ENCODE results near the gene TMEM131L.
"Not testable (repeated sequence)": the region's sequence is repeated elsewhere in the genome, so short reads cannot be mapped to it uniquely, and the experiment has no call there.

TMEM131L gene

DNA sequence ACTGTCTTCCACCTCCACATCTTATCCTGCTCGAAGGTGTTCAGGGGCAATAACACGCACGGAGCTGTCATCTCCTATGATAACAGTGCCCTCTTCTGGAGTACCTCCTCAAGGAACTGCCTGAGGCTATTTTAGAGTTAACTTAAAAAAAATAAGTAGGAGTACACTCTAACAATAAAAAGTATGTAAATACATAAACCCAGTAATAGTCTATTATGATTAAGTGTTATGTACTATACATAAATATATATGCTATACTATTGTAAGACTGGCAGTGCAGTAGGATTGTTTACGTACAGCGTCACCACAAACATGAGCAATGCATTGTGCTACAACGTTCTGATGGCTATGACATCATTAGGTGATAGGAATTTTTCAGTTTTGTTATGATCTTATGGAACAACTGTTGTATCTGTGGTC is 183.4 kb downstream of the TMEM131L start:
- Histone ChIP-seq H3K4me3 (ENCODE audit: low read length) (no peak overlapping the region), H3K36me3 (ENCODE audit: insufficient read depth, low read length) (no peaks in the 10 kb centered on the region)
- 71% methylated on average over 6 of the region's 6 CpGs for WGBS

DNA sequence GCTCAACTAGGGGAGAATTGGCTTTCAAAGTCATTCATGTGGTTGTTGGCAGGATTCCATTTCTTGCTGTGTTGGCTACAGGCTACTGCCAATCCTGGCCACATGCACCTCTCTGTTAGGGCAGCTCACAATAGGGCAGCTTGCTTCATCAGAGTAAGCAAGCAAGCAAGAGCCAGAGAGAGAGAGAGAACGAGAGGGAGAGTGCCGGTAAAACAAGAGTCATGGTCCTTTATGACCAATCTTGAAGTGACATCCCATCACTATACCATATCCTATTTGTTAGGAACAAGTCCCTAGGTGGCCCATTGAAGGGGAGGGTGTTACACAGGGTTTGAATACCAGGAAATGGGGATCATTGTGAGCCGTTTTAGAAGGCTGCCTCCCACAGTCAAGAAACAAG is 185.0 kb downstream of the TMEM131L start:
- Histone ChIP-seq H3K27ac (ENCODE audit: low read depth, low read length) (no peak overlapping the region), H3K36me3 (ENCODE audit: insufficient read depth, low read length) (no peaks in the 10 kb centered on the region), H3K27me3 (ENCODE audit: insufficient read depth, low read length) (no peaks in the 10 kb centered on the region), H3K4me3 (ENCODE audit: low read length) (no peak overlapping the region), H3K9ac (ENCODE audit: low read depth, low read length) (no peak overlapping the region), H3K4me1 (ENCODE audit: insufficient read depth, low read length) (peaks cover 15% of the 10 kb centered on the region; the same call in 1 of the 2 replicates), H3K9me3 (ENCODE audit: insufficient read depth, low read depth, low read length) (no peaks in the 10 kb centered on the region)
- 49% methylated on average over 2 of the region's 3 CpGs for WGBS

More for the DNA sequence above, 183.4 kb downstream of the TMEM131L start:
- no peak overlapping the region for H3K27ac ChIP-seq (ENCODE audit: low read depth, low read length)
- H3K9me3 ChIP-seq (ENCODE audit: insufficient read depth, low read depth, low read length): peaks cover 8% of the 10 kb centered on the region
- no peaks in the 10 kb centered on the region for H3K27me3 ChIP-seq (ENCODE audit: insufficient read depth, low read length)
- no peak overlapping the region for H3K9ac ChIP-seq (ENCODE audit: low read depth, low read length)
- peaks cover 15% of the 10 kb centered on the region; the same call in 1 of the 2 replicates for H3K4me1 ChIP-seq (ENCODE audit: insufficient read depth, low read length)

GRCh38 chr4:153651587-153651986 is 185.4 kb downstream of the TMEM131L start:
- Histone ChIP-seq H3K36me3 (ENCODE audit: insufficient read depth, low read length) (no peaks in the 10 kb centered on the region), H3K9me3 (ENCODE audit: insufficient read depth, low read depth, low read length) (no peaks in the 10 kb centered on the region), H3K9ac (ENCODE audit: low read depth, low read length) (no peak overlapping the region), H3K4me1 (ENCODE audit: insufficient read depth, low read length) (peaks cover 15% of the 10 kb centered on the region; the same call in 1 of the 2 replicates), H3K27me3 (ENCODE audit: insufficient read depth, low read length) (no peaks in the 10 kb centered on the region), H3K4me3 (ENCODE audit: low read length) (no peak overlapping the region), H3K27ac (ENCODE audit: low read depth, low read length) (no peak overlapping the region)
- WGBS: 58% methylated on average over 5 of the region's 5 CpGs

DNA sequence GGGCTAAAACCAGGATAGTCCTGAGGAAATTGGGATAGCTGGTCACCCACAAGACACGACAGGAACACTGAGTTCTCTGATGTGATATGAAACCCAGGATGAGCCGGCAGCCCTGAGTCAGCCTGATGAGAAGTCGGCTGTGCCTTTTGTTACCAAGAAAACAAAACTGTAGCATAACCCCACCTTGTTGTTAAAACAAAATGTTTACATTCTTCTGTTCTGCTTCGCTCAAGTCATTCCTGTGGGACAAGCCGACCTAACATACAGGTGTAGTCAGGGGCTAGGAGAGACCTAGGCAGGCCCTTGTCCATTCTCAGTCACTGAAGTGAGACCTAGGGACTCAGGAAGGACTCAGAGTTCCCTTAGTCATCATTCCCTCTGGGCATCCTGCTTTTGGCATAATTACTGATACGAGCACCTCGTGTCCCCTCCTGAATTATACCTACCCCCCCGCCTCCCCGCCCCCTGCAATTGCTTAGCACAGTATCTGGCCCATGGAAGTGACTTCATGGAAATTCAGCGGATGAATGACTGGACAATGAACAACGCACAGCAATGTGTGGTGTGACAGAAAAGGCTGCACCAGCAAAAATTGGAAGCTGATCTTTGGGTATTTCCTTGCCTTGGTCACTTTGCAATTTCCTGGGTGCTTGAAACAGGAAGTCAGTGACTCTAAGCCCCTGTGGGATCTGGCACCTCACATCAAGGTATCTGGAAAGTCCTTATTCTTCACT is 186.1 kb downstream of the TMEM131L start:
- Histone ChIP-seq H3K4me3 (ENCODE audit: low read length) (no peak overlapping the region), H3K27ac (ENCODE audit: low read depth, low read length) (no peak overlapping the region), H3K9me3 (ENCODE audit: insufficient read depth, low read depth, low read length) (no peaks in the 10 kb centered on the region), H3K4me1 (ENCODE audit: insufficient read depth, low read length) (peaks cover 15% of the 10 kb centered on the region; the same call in 1 of the 2 replicates), H3K27me3 (ENCODE audit: insufficient read depth, low read length) (no peaks in the 10 kb centered on the region), H3K36me3 (ENCODE audit: insufficient read depth, low read length) (no peaks in the 10 kb centered on the region), H3K9ac (ENCODE audit: low read depth, low read length) (no peak overlapping the region)
- 79% methylated on average over 11 of the region's 11 CpGs for WGBS

GRCh38 chr4:153655002-153655541 is 188.9 kb downstream of the TMEM131L start:
- H3K4me3 ChIP-seq (ENCODE audit: low read length): no peak overlapping the region
- H3K27me3 ChIP-seq (ENCODE audit: insufficient read depth, low read length): no peaks in the 10 kb centered on the region
- H3K4me1 ChIP-seq (ENCODE audit: insufficient read depth, low read length): peaks cover 15% of the 10 kb centered on the region; the same call in 1 of the 2 replicates
- H3K9me3 ChIP-seq (ENCODE audit: insufficient read depth, low read depth, low read length): no peaks in the 10 kb centered on the region
- 65% methylated on average over 4 of the region's 4 CpGs for WGBS
- H3K27ac ChIP-seq (ENCODE audit: low read depth, low read length): no peak overlapping the region
- H3K9ac ChIP-seq (ENCODE audit: low read depth, low read length): no peak overlapping the region
- H3K36me3 ChIP-seq (ENCODE audit: insufficient read depth, low read length): no peaks in the 10 kb centered on the region

- Histone ChIP-seq H3K36me3 (ENCODE audit: insufficient read depth, low read length) (no peaks in the 10 kb centered on the region), H3K9ac (ENCODE audit: low read depth, low read length) (no peak overlapping the region), H3K4me1 (ENCODE audit: insufficient read depth, low read length) (peaks cover 14% of the 10 kb centered on the region; the same call in 1 of the 2 replicates), H3K27ac (ENCODE audit: low read depth, low read length) (no peak overlapping the region), H3K9me3 (ENCODE audit: insufficient read depth, low read depth, low read length) (no peaks in the 10 kb centered on the region), H3K27me3 (ENCODE audit: insufficient read depth, low read length) (no peaks in the 10 kb centered on the region), H3K4me3 (ENCODE audit: low read length) (no peak overlapping the region)
- 97% methylated on average over 4 of the region's 4 CpGs for WGBS
These were observed 189.8 kb downstream of the TMEM131L start for GRCh38 chr4:153655928-153656327.

GRCh38 chr4:153661215-153661822 is 195.2 kb downstream of the TMEM131L start:
- Histone ChIP-seq H3K9me3 (ENCODE audit: insufficient read depth, low read depth, low read length) (no peaks in the 10 kb centered on the region; the same call in 1 of the 2 replicates), H3K9ac (ENCODE audit: low read depth, low read length) (no peak overlapping the region), H3K4me3 (ENCODE audit: low read length) (no peak overlapping the region), H3K4me1 (ENCODE audit: insufficient read depth, low read length) (no peaks in the 10 kb centered on the region), H3K27ac (ENCODE audit: low read depth, low read length) (no peak overlapping the region), H3K36me3 (ENCODE audit: insufficient read depth, low read length) (no peaks in the 10 kb centered on the region), H3K27me3 (ENCODE audit: insufficient read depth, low read length) (no peaks in the 10 kb centered on the region)
- 96% methylated on average over 6 of the region's 6 CpGs for WGBS

DNA sequence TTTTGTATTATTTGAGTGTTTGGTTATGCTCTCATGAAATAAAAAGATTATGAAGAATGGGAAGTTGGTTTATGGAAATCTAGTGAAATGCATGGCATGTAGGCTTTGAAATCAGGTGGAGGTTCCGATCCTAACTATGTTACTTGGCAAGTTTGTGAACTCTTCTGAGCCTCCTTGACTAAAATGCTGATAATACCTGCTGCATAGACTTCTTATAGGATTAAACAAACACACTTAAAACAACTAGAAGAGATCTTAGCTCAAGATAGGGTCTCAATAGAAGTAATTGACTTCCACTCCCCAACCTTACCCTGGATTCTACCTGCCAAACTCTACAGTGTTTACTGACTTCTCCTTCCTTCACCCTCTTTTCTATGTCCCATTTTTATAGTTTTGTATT is 195.7 kb downstream of the TMEM131L start:
- Histone ChIP-seq H3K36me3 (ENCODE audit: insufficient read depth, low read length) (no peaks in the 10 kb centered on the region), H3K4me3 (ENCODE audit: low read length) (no peak overlapping the region), H3K9ac (ENCODE audit: low read depth, low read length) (no peak overlapping the region), H3K27ac (ENCODE audit: low read depth, low read length) (no peak overlapping the region), H3K4me1 (ENCODE audit: insufficient read depth, low read length) (no peaks in the 10 kb centered on the region), H3K9me3 (ENCODE audit: insufficient read depth, low read depth, low read length) (no peaks in the 10 kb centered on the region; the same call in 1 of the 2 replicates), H3K27me3 (ENCODE audit: insufficient read depth, low read length) (no peaks in the 10 kb centered on the region)
- 90% methylated on average over 1 of the region's 1 CpG for WGBS

- Histone ChIP-seq H3K9me3 (ENCODE audit: insufficient read depth, low read depth, low read length) (no peaks in the 10 kb centered on the region; the same call in 1 of the 2 replicates), H3K4me1 (ENCODE audit: insufficient read depth, low read length) (no peaks in the 10 kb centered on the region), H3K27ac (ENCODE audit: low read depth, low read length) (no peak overlapping the region), H3K27me3 (ENCODE audit: insufficient read depth, low read length) (no peaks in the 10 kb centered on the region; the same call in 1 of the 2 replicates), H3K9ac (ENCODE audit: low read depth, low read length) (no peak overlapping the region), H3K4me3 (ENCODE audit: low read length) (no peak overlapping the region), H3K36me3 (ENCODE audit: insufficient read depth, low read length) (no peaks in the 10 kb centered on the region)
- 85% methylated on average over 1 of the region's 1 CpG for WGBS
These were observed 197.5 kb downstream of the TMEM131L start for GRCh38 chr4:153663667-153664066.

- not testable (repeated sequence) for H3K27ac ChIP-seq (ENCODE audit: low read depth, low read length); H3K27me3 ChIP-seq (ENCODE audit: insufficient read depth, low read length); H3K4me1 ChIP-seq (ENCODE audit: insufficient read depth, low read length); H3K9ac ChIP-seq (ENCODE audit: low read depth, low read length); H3K9me3 ChIP-seq (ENCODE audit: insufficient read depth, low read depth, low read length); H3K36me3 ChIP-seq (ENCODE audit: insufficient read depth, low read length); H3K4me3 ChIP-seq (ENCODE audit: low read length)
- WGBS: 81% methylated on average over 1 of the region's 1 CpG
These were observed 200.3 kb downstream of the TMEM131L start for GRCh38 chr4:153666505-153666904.

DNA sequence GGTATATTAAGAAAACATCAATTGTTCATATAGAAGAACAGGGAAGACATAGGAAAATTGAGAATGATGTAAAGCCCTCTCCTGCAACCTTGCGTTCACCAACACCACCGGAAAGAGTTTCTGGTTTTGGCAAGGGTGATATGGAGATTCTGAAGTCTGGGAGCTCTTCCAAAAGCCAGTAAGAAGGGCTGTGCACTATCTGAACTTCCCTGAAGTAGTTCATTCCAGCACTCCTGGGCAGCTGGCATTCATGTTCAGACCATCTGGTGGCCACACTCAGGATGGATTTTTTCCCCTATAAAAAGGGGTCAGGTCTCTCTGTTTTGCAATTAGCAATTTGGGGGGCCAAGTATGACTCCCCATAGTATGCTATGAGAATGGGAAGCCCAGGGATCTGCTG is 202.5 kb downstream of the TMEM131L start:
- H3K36me3 ChIP-seq (ENCODE audit: insufficient read depth, low read length): no peaks in the 10 kb centered on the region
- no peaks in the 10 kb centered on the region; the same call in 1 of the 2 replicates for H3K27me3 ChIP-seq (ENCODE audit: insufficient read depth, low read length)
- no peaks in the 10 kb centered on the region for H3K4me1 ChIP-seq (ENCODE audit: insufficient read depth, low read length)
- H3K9me3 ChIP-seq (ENCODE audit: insufficient read depth, low read depth, low read length): no peaks in the 10 kb centered on the region
- H3K27ac ChIP-seq (ENCODE audit: low read depth, low read length): no peak overlapping the region
- H3K9ac ChIP-seq (ENCODE audit: low read depth, low read length): no peak overlapping the region
- 100% methylated on average over 2 of the region's 2 CpGs for WGBS
- no peak overlapping the region for H3K4me3 ChIP-seq (ENCODE audit: low read length)

All from HUES64 (cell line).